Adrenal gland (tissue), 5 donors: ENCODE data around the gene AGPAT2.

Experiments used
- CTCF ChIP-seq, 6 experiments: fragments of 450-650 bp in 4 of 6; fragments of 200-600 bp in 2 of 6; sonication (generic) in 1 of 6; IDR thresholded peaks; 1 replicate in 5 of 6; 2 replicates in 1 of 6; pipeline versions ENCODE4 v1.5.1 to v1.8.0; 2016 to 2021; ENCODE audit warnings: antibody characterized with exemption in 6 of 6, mild to moderate bottlenecking in 2 of 6, moderate library complexity in 1 of 6
- POLR2A ChIP-seq, 2 donors: fragments of 450-650 bp; IDR thresholded peaks; one replicate each; pipeline ENCODE4 v1.6.1; 2017; ENCODE audit warnings: antibody characterized with exemption in 2 of 2, mild to moderate bottlenecking in 2 of 2, moderate library complexity in 1 of 2
- donor health status: DM: no; HTN: no; CAD: no.

DNA sequence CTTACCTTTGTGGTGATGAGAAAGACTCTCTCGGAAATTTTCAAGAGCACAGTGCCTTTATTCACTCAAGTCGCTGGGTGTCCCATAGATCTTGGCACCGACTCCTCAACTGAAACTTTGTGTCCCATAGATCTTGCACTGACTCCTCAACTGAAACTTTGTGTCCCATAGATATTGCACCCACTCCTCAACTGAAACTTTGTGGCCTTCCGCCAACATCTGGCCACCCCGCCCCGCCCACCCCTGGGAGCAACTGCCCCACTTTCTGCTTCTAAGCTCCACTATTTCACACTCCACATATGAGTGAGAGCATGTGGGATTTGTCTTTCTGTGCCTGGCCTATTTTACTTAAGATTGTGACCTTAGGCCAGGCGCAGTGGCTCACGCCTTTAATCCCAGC lies 37.2 kb downstream of the AGPAT2 start:
- TF ChIP-seq CTCF (IDR thresholded peaks at IDR 0.05) (no peak), POLR2A (IDR thresholded peaks at IDR 0.05) (no peak)
